Panc1 (cell line): ENCODE measurements around the gene OR51B4.

Source experiments
- CTCF ChIP-seq: fragments of 450-650 bp; IDR thresholded peaks from 2 replicates; pipeline ENCODE4 v1.5.1; 2017; ENCODE audit warnings: mild to moderate bottlenecking
- POLR2AphosphoS5 ChIP-seq: IDR thresholded peaks from 2 replicates; pipeline ENCODE4 v1.6.1; 2012; ENCODE audit warnings: mild to moderate bottlenecking, low read depth, low read length, moderate library complexity
- SIN3A ChIP-seq: IDR thresholded peaks from 2 replicates; pipeline ENCODE4 v1.6.1; 2012; ENCODE audit warnings: low read depth, mild to moderate bottlenecking, low read length, moderate library complexity, borderline replicate concordance; ENCODE audit not compliant: insufficient read depth

- peak; percentile 25; the same call in 1 of the 2 replicates for TF ChIP-seq POLR2AphosphoS5
- TF ChIP-seq CTCF, result no peak
- no peak for TF ChIP-seq SIN3A
These were observed 21.1 kb downstream of the OR51B4 start for GRCh38 chr11:5280582-5281102.
